HepG2 (cell line): ENCODE data around the gene ACTR1A. TPM values are rescaled to one million over a fixed set of nuclear protein-coding genes. Genes with fewer than 3 reads are reported as not detected.

Experiments
- ATAC-seq: fragments of 200-7000 bp; cut with Tn5 transposase; 3 replicates; pipeline ENCODE4 v1.9.1; 2020; ENCODE audit warnings: mild to moderate bottlenecking, moderate library complexity
- BruUV-seq: library from RNA; stranded (reverse); fragments of 400-500 nt; replicated peaks from 2 replicates; lab custom pipeline; 2021; lab: Mats Ljungman, UMichigan
- CTCF ChIA-PET: fragments of 300-600 bp; formaldehyde crosslinking; extraction: SDS; loops from one replicate; lab custom pipeline; 2021; ENCODE audit warnings: low total read pairs, inconsistent platforms, low intra/inter-chr PET ratio; lab: Yijun Ruan, JAX
- POLR2A ChIA-PET: fragments of 350-600 bp; sonication (Branson Sonifier 250); formaldehyde crosslinking; loops from one replicate; lab custom pipeline; 2020; ENCODE audit warnings: antibody characterized with exemption, inconsistent platforms; lab: Yijun Ruan, JAX
- DNase-seq: peaks from one replicate; pipeline ENCODE4 v3.0.0-alpha.2; 2015; ENCODE audit warnings: low spot score
- FAIRE-seq: peaks from 3 replicates; lab custom pipeline; 2011; peaks lifted over from hg19 to GRCh38; lab: Jason Lieb, UNC
- H2AFZ ChIP-seq: one replicate; pipeline ENCODE4 v1.6.1; 2011; ENCODE audit warnings: low read length, inconsistent platforms
- H3K27ac ChIP-seq: fragments of 300-600 bp; 3 replicates; pipeline ENCODE4 v1.8.0; 2011; ENCODE audit warnings: mixed run types, mild to moderate bottlenecking, mixed read lengths, low read length, inconsistent platforms; ENCODE audit not compliant: insufficient read depth; ENCODE audit errors: extremely low read length
- H3K27me3 ChIP-seq, 2 experiments: fragments of 200-600 bp in 1 of 2; 2 replicates in 1 of 2; 3 replicates in 1 of 2; pipeline versions ENCODE4 v1.6.0 to v1.8.0; 2011; ENCODE audit warnings: low read length in 2 of 2, mild to moderate bottlenecking in 2 of 2, moderate library complexity in 2 of 2, inconsistent platforms in 1 of 2; ENCODE audit not compliant: insufficient read depth in 2 of 2, control insufficient read depth in 1 of 2
- H3K36me3 ChIP-seq, 2 experiments: fragments of 200-600 bp in 1 of 2; replicated peaks in 1 of 2; 2 replicates in 1 of 2; 3 replicates in 1 of 2; pipeline versions ENCODE4 v1.5.1 to v1.8.0; 2011; ENCODE audit warnings: low read length in 2 of 2, inconsistent platforms in 1 of 2; ENCODE audit not compliant: insufficient read depth in 2 of 2, control insufficient read depth in 1 of 2
- H3K4me1 ChIP-seq: 2 replicates; pipeline ENCODE4 v1.5.1; 2012; ENCODE audit warnings: low read length, inconsistent platforms; ENCODE audit not compliant: insufficient read depth
- H3K4me2 ChIP-seq: 2 replicates; pipeline ENCODE4 v1.6.0; 2011; ENCODE audit warnings: low read depth, low read length, inconsistent platforms
- H3K4me3 ChIP-seq, 3 experiments: fragments of 200-600 bp in 1 of 3; sonication (generic), shearing (Covaris generic) in 1 of 3; replicated peaks in 1 of 3; 2 replicates each; pipeline ENCODE4 v1.5.1; 2011 to 2016; ENCODE audit warnings: low read length in 3 of 3, inconsistent platforms in 2 of 3, low read depth in 2 of 3, mild to moderate bottlenecking in 2 of 3, control low read depth in 1 of 3, mixed read lengths in 1 of 3; ENCODE audit not compliant: insufficient read depth in 1 of 3
- H3K79me2 ChIP-seq: one replicate; pipeline ENCODE4 v1.6.1; 2011; ENCODE audit warnings: low read length, inconsistent platforms; ENCODE audit not compliant: insufficient read depth
- H3K9ac ChIP-seq: 2 replicates; pipeline ENCODE4 v1.6.0; 2011; ENCODE audit warnings: mild to moderate bottlenecking, low read depth, low read length, inconsistent platforms; ENCODE audit not compliant: insufficient read depth
- H3K9me3 ChIP-seq: 2 replicates; pipeline ENCODE4 v1.5.1; 2012; ENCODE audit warnings: mild to moderate bottlenecking, low read length
- H4K20me1 ChIP-seq: 2 replicates; pipeline ENCODE4 v1.6.0; 2011; ENCODE audit warnings: inconsistent platforms, mild to moderate bottlenecking, low read length, moderate library complexity; ENCODE audit not compliant: insufficient read depth
- ATF7-NPFF ChIP-seq: sonication (generic); formaldehyde crosslinking; IDR thresholded peaks from 2 replicates; pipeline ENCODE4 v1.8.1; 2023; ENCODE audit warnings: mild to moderate bottlenecking, low read depth, missing genetic modification reagents, moderate library complexity
- DPF2 ChIP-seq: sonication (generic); formaldehyde crosslinking; IDR thresholded peaks from 2 replicates; pipeline ENCODE4 v1.4.0; 2020; ENCODE audit warnings: mild to moderate bottlenecking, low read depth, missing genetic modification reagents, borderline replicate concordance
- HNRNPUL1 ChIP-seq: fragments of 200-400 bp; formaldehyde crosslinking; IDR thresholded peaks from 2 replicates; pipeline ENCODE4 v1.6.1; 2017; ENCODE audit warnings: low read depth, mild to moderate bottlenecking, low read length, moderate library complexity
- IKZF1 ChIP-seq: fragments of 450-650 bp; IDR thresholded peaks from 2 replicates; pipeline ENCODE4 v1.7.1; 2016
- KAT8 ChIP-seq: IDR thresholded peaks from 2 replicates; pipeline ENCODE4 v1.6.1; 2016; ENCODE audit warnings: missing genetic modification reagents, missing compliant biosample characterization
- KDM6A ChIP-seq: IDR thresholded peaks from 2 replicates; pipeline ENCODE4 v1.6.1; 2016; ENCODE audit warnings: low read depth
- MXI1 ChIP-seq: IDR thresholded peaks from 3 replicates; pipeline ENCODE4 v1.6.1; 2012; ENCODE audit warnings: low read depth, low read length, inconsistent platforms, borderline replicate concordance
- NFYB ChIP-seq: sonication (generic); formaldehyde crosslinking; IDR thresholded peaks from 2 replicates; pipeline ENCODE4 v1.4.0; 2020; ENCODE audit warnings: missing genetic modification reagents
- NR2F2 ChIP-seq: IDR thresholded peaks from 2 replicates; pipeline ENCODE4 v1.6.1; 2012; ENCODE audit warnings: low read depth, inconsistent platforms, borderline replicate concordance
- ZNF101 ChIP-seq: sonication (generic); formaldehyde crosslinking; IDR thresholded peaks from 2 replicates; pipeline ENCODE4 v1.4.0; 2020; ENCODE audit warnings: mild to moderate bottlenecking, low read depth, missing genetic modification reagents, borderline replicate concordance
- ZNF207 ChIP-seq: fragments of 450-650 bp; IDR thresholded peaks from 2 replicates; pipeline ENCODE4 v1.6.1; 2016; ENCODE audit warnings: antibody characterized with exemption, borderline replicate concordance
- ZNF24 ChIP-seq: fragments of 450-650 bp; IDR thresholded peaks from 2 replicates; pipeline ENCODE4 v1.6.1; 2017; ENCODE audit warnings: antibody characterized with exemption, mild to moderate bottlenecking
- ZNF333 ChIP-seq: sonication (generic); formaldehyde crosslinking; IDR thresholded peaks from 2 replicates; pipeline ENCODE4 v1.4.0; 2020; ENCODE audit warnings: mild to moderate bottlenecking, missing genetic modification reagents, borderline replicate concordance
- ZNF446 ChIP-seq: sonication (generic); formaldehyde crosslinking; IDR thresholded peaks from 2 replicates; pipeline ENCODE4 v1.5.0; 2020; ENCODE audit warnings: mild to moderate bottlenecking, missing genetic modification reagents
- ZNF782 ChIP-seq: sonication (generic); formaldehyde crosslinking; IDR thresholded peaks from 2 replicates; pipeline ENCODE4 v1.4.0; 2020; ENCODE audit warnings: missing genetic modification reagents, mild to moderate bottlenecking, borderline replicate concordance
- WGBS: methylation state at CpG from one replicate; pipeline ENCODE4 v1.1.6; 2017; ENCODE audit warnings: low lambda C conversion rate; 5-methylcytosine and 5-hydroxymethylcytosine counted together
- in situ Hi-C: cut with HindIII; loops from 2 replicates; pipeline ENCODE4 v1.10.0; 2017; ENCODE audit warnings: low pct_unique_long_range_greater_than_20kb; ENCODE audit not compliant: extremely low pct_ligation_motif_present
- intact Hi-C: fragments of 100-400 bp; cut with micrococcal nuclease; formaldehyde crosslinking; loops from one replicate; pipeline ENCODE4 v1.10.0; 2022; ENCODE audit not compliant: unreplicated experiment
- polyA plus RNA-seq, 8 experiments: library from polyadenylated mRNA; depleted of rRNA in 3 of 8; stranded (reverse) in 7 of 8; unstranded in 1 of 8; fragments of >200 nt; fragmentation: Illumina TruSeq in 4 of 8; extraction: Trizol in 4 of 8; gene quantifications; 2 replicates each; pipeline versions ENCODE4 v1.2.1 to v1.2.3, GENCODE V29; 2011 to 2016; ENCODE audit warnings: low read depth in 4 of 8, missing spikeins in 1 of 8, mixed read lengths in 1 of 8; ENCODE audit not compliant: insufficient read depth in 1 of 8
- total RNA-seq, 5 experiments: library from RNA; depleted of rRNA; stranded (reverse); fragments of >200 nt; fragmentation: Illumina TruSeq; extraction: Trizol; gene quantifications; 2 replicates each; pipeline ENCODE4 v1.2.3, GENCODE V29; 2016; ENCODE audit warnings: low read depth in 1 of 5
- TF ChIP-seq, protein P1 (sequence below): sonication (generic); formaldehyde crosslinking; IDR thresholded peaks from 2 replicates; pipeline ENCODE4 v1.5.1; 2020; ENCODE audit warnings: missing genetic modification reagents, mild to moderate bottlenecking, borderline replicate concordance
- TF ChIP-seq, protein P2 (sequence below): sonication (generic); formaldehyde crosslinking; IDR thresholded peaks from 2 replicates; pipeline ENCODE4 v1.4.0; 2020; ENCODE audit warnings: low read depth, mild to moderate bottlenecking, missing genetic modification reagents
- TF ChIP-seq, protein P3 (sequence below): sonication (generic); formaldehyde crosslinking; IDR thresholded peaks from 2 replicates; pipeline ENCODE4 v1.4.0; 2020; ENCODE audit warnings: mild to moderate bottlenecking, missing genetic modification reagents
- TF ChIP-seq, protein P4 (sequence below): sonication (generic); formaldehyde crosslinking; IDR thresholded peaks from 2 replicates; pipeline ENCODE4 v1.8.1; 2022; ENCODE audit warnings: mild to moderate bottlenecking, missing genetic modification reagents
- TF ChIP-seq, protein P5 (sequence below): sonication (generic); formaldehyde crosslinking; IDR thresholded peaks from 2 replicates; pipeline ENCODE4 v1.5.1; 2020; ENCODE audit warnings: missing genetic modification reagents, mild to moderate bottlenecking, borderline replicate concordance

Gene ACTR1A
- total and polyA plus RNA-seq, 2 of the 13 experiments (the other 11 are each of a cell fraction or from before 2014, with no cell fraction given), result 59.6 to 62.8 TPM

DNA sequence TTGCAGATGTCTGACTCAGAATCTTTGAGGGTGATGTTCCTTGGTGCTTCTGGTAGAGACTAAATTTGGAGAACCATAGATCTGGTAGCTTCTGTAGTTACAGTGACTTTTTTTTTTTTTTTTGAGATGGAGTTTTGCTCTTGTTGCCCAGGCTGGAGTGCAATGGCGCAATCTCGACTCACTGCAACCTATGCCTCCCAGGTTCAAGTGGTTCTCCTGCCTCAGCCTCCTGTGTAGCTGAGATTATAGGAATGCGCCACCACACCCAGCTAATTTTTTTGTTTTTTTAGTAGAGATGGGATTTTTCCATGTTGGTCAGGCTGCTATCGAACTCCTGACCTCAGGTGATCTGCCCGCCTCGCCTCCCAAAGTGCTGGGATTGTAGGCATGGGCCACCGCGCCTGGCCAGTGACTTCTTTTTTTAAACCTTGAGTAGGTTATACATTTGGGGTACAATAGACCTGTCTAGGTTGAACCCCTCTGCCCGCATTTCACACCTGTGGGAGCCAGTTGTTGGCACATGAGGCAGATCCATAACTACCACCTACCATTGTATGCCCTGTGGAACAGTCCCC lies 48.2 kb upstream of the ACTR1A start (continued):
- TF ChIP-seq, protein P1, sequence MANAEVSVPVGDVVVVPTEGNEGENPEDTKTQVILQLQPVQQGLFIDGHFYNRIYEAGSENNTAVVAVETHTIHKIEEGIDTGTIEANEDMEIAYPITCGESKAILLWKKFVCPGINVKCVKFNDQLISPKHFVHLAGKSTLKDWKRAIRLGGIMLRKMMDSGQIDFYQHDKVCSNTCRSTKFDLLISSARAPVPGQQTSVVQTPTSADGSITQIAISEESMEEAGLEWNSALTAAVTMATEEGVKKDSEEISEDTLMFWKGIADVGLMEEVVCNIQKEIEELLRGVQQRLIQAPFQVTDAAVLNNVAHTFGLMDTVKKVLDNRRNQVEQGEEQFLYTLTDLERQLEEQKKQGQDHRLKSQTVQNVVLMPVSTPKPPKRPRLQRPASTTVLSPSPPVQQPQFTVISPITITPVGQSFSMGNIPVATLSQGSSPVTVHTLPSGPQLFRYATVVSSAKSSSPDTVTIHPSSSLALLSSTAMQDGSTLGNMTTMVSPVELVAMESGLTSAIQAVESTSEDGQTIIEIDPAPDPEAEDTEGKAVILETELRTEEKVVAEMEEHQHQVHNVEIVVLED (CRISPR knock-in tag), result no peak
- no peak for TF ChIP-seq DPF2
- TF ChIP-seq, protein P2, sequence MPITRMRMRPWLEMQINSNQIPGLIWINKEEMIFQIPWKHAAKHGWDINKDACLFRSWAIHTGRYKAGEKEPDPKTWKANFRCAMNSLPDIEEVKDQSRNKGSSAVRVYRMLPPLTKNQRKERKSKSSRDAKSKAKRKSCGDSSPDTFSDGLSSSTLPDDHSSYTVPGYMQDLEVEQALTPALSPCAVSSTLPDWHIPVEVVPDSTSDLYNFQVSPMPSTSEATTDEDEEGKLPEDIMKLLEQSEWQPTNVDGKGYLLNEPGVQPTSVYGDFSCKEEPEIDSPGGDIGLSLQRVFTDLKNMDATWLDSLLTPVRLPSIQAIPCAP, result no peak
- no peak for TF ChIP-seq ATF7-NPFF (CRISPR knock-in tag)
- TF ChIP-seq NR2F2, result no peak

DNA sequence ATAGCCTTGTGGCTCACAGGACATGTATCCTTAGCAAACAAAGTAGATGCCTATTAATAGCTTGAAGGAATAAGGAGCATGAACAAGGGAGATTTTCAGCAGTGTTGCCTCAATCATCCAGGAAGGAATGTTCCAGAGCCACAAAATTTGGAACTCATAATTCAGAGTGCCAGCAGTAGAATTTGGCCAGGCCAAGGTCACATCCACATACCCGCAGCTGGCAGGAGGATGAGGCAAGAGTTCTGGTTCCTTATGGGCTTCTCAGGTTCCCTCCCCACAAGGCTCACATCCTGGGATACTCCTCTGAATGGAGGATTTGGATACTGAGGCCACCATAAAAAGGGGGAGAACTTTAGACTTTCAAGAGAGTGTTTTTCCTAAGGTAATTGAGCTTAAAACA lies 47.0 kb upstream of the ACTR1A start:
- Histone ChIP-seq H3K9me3 (no peaks in the 10 kb centered on the region), H3K9ac (no peak overlapping the region), H3K79me2 (no peaks in the 10 kb centered on the region), H3K36me3 (peaks cover 2 to 10% of the 10 kb centered on the region in 2 experiments; a peak in 3 of 5 replicates), H3K4me3 (no peak overlapping the region), H3K27ac (no peak overlapping the region), H2AFZ (no peak overlapping the region), H4K20me1 (no peaks in the 10 kb centered on the region), H3K4me1 (no peaks in the 10 kb centered on the region), H3K27me3 (no peaks in the 10 kb centered on the region), H3K4me2 (no peak overlapping the region)
- ATAC-seq, result no peak
- CTCF ChIA-PET, result no interaction called here
- POLR2A ChIA-PET, result no interaction called here
- no peak for DNase-seq
- in situ Hi-C loops, result no loop called here
- WGBS, result no CpG with 5 or more reads among the region's 1 CpG
- TF ChIP-seq, protein P3, sequence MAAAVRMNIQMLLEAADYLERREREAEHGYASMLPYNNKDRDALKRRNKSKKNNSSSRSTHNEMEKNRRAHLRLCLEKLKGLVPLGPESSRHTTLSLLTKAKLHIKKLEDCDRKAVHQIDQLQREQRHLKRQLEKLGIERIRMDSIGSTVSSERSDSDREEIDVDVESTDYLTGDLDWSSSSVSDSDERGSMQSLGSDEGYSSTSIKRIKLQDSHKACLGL (CRISPR knock-in tag), result no peak
- no peak for TF ChIP-seq KDM6A (CRISPR knock-in tag)
- no peak for TF ChIP-seq NFYB (CRISPR knock-in tag)
- no peak for TF ChIP-seq ZNF782 (CRISPR knock-in tag)
- TF ChIP-seq HNRNPUL1, result no peak
- TF ChIP-seq ZNF207, result no peak
- no peak for TF ChIP-seq ZNF24
- TF ChIP-seq, protein P4, sequence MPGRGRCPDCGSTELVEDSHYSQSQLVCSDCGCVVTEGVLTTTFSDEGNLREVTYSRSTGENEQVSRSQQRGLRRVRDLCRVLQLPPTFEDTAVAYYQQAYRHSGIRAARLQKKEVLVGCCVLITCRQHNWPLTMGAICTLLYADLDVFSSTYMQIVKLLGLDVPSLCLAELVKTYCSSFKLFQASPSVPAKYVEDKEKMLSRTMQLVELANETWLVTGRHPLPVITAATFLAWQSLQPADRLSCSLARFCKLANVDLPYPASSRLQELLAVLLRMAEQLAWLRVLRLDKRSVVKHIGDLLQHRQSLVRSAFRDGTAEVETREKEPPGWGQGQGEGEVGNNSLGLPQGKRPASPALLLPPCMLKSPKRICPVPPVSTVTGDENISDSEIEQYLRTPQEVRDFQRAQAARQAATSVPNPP (CRISPR knock-in tag), result no peak
- TF ChIP-seq IKZF1, result no peak
- TF ChIP-seq MXI1, result no peak
- TF ChIP-seq KAT8 (CRISPR knock-in tag), result no peak
- TF ChIP-seq, protein P5, sequence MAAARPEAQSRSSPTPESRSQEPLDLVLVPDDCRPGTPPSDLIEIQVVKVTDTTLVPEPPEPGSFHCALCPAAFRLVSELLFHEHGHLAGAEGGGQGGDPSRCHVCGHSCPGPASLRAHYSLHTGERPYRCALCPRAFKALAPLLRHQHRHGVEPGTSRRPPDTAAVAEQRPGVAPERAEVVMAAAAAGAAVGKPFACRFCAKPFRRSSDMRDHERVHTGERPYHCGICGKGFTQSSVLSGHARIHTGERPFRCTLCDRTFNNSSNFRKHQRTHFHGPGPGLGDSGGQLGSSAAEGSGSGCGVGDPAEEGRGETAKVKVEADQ (CRISPR knock-in tag), result no peak
- no peak for TF ChIP-seq ZNF101
- TF ChIP-seq ZNF446, result no peak
- no peak for TF ChIP-seq ZNF333
- BruUV-seq, result no TSS peak
- FAIRE-seq, result no peak
- intact Hi-C loops, result no loop called here
